GM18907 (cell line): ENCODE data around the gene STK36.
A peak's percentile ranks its signal among the peaks of the same experiment; 100 is the strongest.

Source experiments
- ATAC-seq: cut with Tn5 transposase; IDR thresholded peaks from one replicate; pipeline ENCODE4 v1.9.1; 2021; ENCODE audit warnings: mild to moderate bottlenecking, moderate library complexity; ENCODE audit not compliant: unreplicated experiment

STK36 gene

DNA sequence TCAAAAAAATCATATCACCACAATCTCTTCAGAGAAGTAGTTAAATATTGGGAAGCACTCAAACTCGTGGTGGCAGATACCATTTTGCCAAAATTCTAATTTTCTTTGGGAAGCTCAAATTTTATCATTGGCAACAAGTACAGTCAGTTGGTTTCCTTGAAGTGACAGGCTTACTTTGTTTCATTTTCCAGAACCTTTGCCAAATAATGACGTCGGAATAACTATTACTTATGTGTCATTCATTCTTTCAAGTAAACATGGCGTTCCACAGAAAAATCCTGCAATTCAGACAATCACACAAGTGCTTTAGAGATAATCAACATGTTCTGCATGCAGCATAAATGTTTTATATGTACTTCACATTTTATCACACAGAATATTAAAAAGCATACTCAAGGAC, 44.2 kb downstream of the STK36 start:
- no peak for ATAC-seq

DNA sequence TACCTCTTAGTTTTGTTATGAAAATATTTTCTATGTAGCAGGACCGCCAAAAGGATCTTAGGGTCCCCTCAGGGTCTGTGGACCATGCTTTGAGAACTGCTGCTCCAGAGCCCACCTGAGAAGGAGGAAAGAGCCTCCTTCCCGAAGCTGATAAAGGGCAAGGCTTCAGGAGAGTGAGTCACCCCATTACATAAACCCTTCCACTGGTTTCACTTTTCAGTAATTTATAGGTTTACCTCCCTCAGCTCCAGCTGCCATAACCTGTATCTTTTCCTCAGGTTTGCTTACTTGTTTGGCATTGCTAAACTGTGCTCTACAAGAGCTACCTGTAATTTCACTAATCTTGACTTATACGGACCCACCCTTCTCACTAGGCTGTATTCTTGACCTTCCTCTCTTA, 45.4 kb downstream of the STK36 start:
- no peak for ATAC-seq

DNA sequence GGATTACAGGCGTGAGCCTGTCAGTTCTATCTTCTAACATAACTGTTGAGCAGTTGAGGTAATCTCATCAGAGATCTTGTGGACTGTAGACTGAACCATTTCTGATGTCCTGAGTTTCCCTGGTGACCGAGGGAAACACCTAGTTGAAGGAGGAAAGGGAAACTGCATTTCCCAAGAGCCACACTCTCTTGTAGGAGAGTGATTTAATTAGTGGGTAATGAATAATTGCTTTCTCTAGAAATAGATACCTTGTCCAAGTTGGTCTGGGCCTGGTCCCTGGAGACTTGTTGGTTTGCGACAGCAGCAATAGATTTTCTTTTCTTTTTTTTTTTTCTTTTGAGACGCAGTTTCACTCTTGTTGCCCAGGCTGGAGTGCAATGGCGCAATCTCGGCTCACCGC, 46.2 kb downstream of the STK36 start:
- ATAC-seq = no peak

DNA sequence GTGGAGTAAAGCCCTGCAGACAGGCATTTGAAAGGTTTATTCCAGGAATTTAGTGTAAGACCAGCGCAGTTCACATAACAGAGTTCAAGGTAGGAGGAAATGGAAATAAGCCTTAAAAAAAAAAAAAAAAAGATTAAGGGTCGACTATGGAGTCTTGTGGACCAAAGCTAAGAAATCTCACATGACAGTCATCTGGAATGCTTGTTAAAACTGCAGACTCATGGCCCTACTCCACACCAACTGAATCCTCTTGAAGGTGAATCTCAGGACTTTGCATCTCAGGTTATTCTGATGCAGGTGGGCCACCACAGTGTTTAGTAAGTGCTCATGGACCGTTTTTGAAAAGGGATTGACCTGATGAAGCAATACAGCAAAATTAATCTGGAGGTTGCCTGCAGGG, 47.6 kb downstream of the STK36 start:
- ATAC-seq = no peak

DNA sequence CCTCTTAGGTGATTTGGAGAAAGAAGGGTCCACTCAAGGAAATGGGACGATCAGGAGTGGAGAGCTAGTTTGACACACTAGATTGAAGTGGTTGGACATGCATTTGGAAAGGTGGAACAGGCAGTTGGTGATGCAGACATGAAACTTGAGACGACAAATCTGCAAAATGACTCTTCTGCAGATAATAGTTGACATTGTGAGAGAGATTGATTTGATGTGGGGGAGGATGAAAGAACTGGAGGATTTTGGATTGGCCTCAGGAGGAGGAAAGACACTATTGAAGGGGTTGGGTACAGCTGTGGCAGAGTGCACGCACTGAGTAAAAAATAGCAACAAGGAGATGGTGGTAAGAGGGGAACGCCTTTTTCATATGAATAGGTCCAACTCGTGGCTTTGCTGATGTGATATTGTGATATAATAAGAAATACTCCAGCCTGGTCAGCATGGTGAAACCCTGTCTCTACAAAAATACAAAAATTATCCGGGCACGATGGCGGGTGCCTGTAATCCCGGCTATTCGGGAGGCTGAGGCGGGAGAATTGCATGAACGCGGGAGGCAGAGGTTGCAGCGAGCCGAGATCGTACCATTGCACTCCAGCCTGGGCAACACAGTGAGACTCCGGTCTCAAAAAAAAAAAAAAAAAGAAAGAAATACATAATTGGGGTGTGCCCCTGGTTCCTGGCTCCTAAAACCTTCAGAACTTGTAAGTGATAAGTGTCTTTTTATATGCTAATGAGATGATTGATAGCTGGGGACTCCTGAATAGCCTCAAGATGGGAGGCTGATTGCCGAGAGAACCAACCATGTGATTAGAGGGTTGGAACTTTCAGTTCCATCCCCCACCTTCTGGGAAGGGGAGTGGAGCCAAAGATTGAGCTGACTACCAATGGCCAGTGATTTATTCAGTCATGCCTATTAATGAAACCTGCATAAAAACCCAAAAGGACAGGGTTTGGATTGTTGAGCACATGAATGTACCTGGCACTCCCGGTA, 48.5 kb downstream of the STK36 start:
- ATAC-seq = no peak

DNA sequence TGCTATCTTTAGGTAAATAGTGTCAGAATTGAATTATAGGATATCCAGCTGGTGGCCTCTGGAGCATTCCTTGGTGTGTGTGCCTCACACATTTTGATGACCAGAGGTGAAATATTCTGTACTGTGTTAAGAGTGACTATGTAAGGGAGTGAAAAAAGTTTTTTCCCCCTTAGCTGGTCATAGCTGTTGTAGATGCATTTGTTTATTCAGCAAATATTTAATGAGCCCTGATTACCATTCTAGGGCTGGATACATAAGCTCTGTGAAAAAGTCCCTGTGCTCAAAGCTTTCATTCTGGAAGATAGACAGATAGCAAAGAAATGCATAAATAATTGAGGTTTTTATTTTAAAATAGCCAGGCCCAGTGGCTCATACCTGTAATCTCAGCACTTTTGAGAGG, 49.6 kb downstream of the STK36 start:
- ATAC-seq = no peak

DNA sequence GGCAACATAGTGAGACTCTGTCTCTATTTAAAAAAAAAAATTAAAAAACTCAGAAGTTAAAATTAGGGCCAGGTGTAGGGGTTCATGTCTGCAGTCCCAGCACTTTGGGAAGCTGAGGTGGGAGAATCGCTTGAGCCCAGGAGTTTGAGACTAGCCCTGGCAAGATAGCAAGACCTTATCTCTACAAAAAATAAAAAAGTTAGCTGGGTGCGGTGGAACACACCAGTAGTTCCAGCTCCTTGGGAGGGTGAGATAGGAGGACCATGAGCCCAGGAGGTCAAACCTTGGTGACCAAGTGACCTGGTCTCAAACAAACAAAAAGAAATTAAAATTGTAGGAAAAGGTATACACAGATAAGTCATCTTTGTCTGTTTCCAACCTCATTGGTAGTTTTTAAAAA, 50.0 kb downstream of the STK36 start:
- ATAC-seq = no peak

DNA sequence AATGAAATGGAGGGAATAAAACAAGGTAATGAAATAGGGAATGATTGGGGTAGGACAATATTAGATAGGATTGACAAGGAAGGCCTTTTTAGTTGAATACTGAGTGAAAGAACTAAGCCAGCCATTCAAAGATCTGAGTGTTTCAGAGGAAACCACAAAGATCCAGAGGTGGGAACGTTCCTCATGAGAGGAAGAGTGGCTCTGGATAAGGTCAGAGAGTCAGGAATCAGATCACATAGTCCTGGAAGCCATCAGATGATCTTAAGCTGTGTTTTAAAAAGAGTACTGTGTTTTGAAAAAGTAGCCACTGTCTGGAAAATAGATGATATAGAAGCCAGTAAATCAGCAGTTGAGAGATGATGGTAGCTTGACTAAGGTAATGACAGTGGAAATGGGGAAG, 50.5 kb downstream of the STK36 start:
- ATAC-seq = no peak

DNA sequence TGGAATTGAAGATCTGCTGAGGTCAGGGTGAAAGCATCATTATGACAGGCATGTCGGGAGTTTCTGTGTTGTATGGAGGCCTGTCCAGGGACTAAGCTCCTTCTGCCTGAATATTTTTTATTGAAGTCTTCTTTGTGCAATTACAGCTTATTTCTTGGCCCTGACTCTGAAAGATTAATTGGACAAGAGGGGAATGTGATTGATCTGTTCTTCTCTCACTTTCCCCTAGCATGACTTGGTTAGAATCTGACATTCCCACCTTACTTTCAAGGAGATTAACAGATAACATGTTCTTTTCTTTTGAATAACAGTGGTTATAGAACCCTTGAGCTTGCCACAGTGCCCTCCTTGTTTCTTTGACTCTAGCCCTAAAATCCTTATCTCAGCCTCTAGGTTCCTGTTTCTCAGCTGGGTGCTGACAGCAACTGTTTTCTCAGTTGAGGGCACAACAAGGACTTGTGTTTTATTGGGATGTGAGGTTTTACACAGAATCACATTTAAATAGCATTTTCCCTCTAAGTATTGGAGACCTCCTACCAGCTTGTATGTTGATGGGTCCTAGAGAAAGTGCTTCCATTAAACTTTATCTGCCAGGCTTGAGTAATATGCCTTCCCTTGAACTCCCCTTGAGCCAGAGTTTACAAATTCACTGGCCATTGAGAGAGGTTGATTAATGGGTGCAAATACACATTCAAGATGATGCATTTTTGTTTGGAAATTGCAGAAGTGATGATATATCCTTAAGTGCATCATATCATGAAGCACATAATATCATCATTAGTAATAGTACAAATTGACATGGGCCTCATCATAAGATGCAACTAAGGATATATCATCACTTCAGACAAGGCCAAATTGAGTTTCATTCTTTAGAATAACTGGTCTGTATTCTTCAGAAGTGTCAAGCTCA, 51.2 kb downstream of the STK36 start:
- no peak for ATAC-seq

DNA sequence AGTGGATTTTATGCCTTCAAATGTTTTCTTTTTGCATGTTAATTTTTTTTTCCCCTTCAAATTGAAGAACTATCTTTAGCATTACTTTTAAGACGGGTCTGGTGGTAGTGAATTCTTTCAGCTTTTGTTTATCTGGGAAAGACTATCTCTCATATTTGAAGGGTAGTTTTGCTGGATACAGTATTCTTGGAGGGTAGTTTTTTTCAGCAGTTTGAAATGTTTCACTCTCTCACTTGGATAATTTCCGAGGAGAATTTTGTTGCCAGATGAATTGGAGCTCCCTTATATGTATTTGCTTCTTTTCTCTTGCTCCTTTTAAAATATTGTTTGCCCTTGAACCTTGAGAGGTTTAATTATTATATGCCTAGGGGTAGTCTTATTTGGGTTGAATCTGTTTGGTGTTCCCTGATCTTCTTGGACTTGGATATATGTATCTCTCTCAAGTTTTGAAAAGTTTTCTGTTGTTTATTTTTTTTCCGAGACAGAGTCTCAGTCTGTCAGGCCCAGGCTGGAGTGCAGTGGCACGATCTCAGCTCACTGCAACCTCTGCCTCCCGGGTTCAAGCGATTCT, 54.2 kb downstream of the STK36 start:
- no peak for ATAC-seq

DNA sequence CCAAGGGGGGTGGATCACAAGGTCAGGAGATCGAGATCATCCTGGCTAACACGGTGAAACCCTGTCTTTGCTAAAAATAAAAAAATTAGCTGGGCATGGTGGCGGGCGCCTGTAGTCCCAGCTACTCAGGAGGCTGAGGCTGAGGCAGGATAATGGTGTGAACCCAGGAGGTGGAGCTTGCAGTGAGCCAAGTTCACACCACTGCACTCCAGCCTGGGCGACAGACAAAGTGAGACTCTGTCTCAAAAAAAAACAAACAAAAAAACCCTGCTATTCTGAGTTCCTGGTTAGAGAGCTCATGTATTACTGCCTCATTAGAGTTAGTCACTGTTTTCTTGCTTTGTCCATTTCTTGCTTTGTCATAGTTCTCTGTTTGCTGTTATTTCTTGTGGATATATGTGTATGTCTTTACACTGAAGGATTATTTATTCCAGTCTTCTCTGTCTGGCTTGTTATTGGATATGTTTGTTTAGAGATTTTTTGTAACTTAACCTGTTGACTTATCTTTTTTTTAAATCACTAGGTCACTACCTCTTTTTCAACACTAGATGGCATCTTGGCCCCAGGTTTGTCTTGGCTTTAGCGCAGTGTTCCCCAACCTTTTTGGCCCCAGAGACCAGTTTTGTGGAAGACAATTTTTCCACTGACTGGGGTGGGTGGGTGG, 55.7 kb downstream of the STK36 start:
- ATAC-seq = no peak

DNA sequence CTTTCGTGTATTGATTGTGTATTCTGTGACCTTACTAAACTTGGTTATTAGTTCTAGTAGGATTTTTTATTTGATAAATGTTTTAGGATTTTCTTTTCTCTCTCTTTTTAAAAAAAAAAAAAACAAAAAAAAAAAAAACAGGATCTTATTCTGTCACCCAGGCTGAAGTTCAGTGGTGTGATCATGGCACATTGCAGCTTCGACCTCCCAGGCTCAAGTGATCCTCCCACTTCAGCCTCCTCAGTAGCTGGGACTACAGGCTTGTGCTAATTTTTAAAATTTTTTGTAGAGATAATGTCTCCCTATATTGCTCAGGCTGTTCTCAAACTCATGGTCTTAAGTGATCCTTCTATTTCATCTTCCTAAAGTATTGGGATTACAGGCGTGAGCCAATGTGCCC, 57.8 kb downstream of the STK36 start:
- no peak for ATAC-seq

DNA sequence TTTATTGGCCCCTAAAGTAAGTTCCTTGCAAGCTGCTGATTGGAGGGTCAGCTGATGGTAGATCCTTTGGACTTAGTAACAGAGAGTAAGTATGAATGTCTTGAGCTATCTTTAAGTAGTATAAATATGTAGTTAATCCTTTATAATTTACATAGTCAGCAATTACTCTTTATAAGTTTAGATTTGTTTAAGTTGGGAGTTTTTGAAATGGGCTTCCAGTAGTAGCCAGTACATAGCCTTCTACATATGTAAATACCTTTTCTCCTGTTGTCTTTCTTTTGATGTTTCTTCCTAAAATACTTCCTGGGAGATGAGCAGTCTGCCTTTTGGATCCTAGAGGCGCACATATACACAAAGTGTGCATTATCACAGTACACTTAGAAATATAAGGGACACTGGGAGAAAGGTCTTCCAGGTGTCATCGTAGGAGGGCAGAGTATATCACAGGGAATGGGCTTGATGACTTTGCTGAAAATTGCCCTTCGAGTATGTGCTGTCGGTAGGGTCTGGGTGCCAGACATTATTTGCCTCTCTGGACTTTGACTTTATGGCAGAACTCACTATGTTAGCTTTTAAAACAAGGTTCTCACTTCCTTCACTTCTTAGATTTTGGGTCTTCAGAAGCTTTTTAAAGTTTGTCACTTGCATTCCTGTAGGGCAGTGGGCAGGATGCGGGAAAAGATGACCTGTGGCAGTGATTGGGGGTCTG, 60.3 kb downstream of the STK36 start:
- ATAC-seq = no peak

DNA sequence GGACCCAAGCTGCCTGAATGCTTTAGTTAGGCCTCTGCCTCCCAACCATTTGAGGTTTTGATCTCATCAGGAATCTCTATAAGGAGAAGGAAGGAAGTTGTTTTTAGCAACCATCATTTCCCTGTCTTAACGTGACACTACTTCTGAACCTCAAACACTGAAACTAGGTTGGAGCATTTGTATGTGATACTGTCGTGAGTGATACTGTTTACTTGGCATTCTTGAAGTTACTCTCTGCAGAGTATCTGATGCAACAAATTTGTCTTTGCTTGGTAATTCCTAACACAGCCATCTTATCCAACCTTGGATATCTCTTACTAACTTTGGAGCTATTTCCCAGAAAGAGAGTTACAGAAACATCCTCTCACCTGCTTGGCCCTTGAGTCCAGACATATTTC, 60.9 kb downstream of the STK36 start:
- ATAC-seq = no peak

DNA sequence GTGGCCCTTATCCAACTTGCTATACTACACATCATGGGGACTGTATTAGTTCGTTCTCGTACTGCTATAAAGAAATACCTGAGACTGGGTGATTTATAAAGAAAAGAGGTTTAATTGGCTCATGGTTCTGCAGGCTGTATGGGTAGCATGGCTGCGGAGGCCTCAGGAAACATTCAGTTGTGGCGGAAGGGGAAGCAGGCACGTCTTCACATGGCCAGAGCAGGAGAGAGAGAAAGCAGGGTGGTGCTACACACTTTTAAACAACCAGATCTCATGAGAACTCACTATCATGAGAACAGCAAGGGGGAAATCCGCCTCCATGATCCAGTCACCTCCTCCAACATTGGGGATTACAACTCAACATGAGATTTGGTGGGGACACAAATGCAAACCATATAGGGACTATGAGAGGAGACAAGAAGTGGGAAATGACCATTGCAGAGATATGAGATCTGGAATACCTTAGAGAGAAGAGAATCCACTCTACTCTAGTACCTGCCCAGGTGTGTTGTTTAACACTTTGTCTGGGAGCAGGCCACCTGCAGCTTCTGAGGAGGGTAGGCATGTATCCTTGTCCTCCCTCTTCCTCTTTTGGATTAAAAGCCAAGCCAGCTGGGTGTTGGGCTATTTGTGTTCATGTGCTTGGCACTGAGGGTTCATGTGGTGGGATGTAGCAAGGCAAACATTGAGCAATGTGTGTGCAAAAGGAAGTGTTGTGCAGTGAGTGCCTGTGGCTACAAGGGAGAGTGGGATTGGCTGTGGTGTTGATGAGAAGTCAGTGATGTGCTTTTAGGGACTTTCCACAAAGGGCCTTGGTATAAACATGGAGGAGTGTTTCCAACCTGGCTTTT, 61.5 kb downstream of the STK36 start:
- peak; percentile 62 for ATAC-seq

DNA sequence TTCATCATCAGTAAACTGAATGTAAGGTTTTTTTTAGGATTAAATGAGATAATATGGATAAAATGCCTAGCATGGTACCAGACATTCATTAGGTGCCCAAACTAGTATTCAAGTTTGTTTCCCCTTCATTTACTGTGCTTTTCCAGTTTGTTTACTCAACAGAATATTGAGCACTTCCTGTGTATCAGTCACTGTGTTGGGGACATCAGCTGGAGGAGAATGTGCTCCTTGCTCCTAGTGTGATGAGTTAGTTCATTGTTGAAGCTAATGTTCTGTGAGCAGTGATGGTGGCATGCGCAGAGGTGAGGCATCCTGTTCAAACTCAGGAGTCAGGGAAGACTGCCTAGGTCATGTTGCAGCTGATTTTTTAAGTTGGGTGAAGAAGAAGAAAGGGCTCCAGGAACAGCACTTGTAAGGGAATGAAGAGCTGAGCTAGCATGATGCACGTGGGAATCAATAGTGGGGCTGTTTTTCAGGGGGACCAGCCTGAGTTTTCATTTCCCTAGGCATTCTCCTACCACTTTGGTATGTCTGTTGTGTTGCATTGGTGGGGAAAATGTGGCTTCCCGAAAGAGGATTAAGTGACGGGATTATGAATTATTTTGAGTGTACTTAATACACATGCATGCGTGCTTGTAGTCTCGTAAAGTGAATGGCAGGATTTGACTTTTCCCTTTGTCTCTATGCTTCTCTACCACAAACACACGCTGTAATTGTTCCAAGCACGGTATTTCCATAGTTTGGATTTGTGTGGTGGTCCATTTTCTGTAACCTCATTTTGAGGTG, 62.5 kb downstream of the STK36 start:
- ATAC-seq = no peak

DNA sequence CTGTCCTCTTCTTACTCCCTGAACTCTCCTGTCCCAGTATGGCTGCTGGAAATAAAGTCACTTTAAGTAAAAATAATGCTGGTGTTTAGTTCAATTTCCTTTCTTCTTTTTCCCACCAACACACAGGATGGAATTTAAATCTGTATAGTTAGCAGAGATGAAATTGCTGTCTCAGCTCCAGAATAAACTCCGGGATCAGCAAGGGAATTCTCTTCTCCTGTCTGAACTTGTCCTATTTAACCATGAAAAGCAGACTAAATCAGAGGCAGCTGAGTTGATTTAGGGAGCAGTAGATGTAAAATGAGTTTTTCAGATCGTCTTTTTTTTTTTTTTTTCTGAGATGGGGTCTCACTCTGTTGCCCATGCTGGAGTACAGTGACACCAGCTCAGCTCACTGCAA, 64.6 kb downstream of the STK36 start:
- ATAC-seq = no peak

DNA sequence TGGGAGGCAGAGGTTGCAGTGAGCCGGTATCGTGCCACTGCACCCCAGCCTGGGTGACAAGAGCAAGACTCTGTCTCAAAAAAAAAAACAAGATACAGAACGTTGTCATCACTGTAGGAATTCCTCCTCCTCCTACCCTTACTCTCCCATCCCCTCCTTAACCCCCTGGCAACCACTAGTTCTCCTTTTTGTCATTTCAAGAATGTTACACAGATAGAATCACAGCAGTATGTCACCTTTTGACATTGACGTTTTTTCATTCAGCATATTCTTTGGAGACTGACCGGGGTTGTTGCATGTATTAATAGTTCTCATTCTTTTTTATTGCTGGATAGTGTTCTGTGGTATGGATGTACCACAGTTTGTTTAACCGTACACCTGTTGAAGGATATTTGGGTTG, 71.2 kb downstream of the STK36 start:
- no peak for ATAC-seq

DNA sequence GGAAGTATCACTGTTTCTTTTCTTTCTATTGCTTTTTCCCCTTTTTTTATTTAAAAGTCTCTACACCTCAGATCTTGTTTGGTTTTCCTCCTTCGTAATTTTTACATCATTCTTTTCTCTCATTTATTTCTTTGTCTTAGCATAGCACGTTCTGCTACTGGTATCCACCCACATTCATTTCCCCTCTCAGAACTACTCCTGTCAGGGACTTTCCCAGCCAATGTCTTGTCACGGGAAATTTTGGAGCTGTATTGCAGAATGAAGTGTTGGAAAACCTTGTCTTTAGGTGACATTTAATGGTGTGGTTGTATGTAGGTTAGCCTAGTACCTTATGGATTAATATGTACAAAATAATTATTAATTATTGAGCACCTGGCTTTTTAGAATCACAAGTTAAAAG, 72.7 kb downstream of the STK36 start:
- no peak for ATAC-seq
